Upper lobe of left lung (tissue), 4 donors: ENCODE results near the gene CMIP.

Experiments
- CTCF ChIP-seq, 6 experiments: fragments of 450-650 bp in 4 of 6; fragments of 200-600 bp in 2 of 6; sonication (generic) in 2 of 6; IDR thresholded peaks; one replicate each; pipeline ENCODE4 v1.5.1; 2016 to 2019; ENCODE audit warnings: antibody characterized with exemption in 6 of 6
- EP300 ChIP-seq, 4 donors: sonication (generic); formaldehyde crosslinking; IDR thresholded peaks; one replicate each; pipeline ENCODE4 v1.5.1; 2017; ENCODE audit warnings: antibody characterized with exemption in 4 of 4, control low read depth in 2 of 4
- POLR2A ChIP-seq, 4 donors: fragments of 450-650 bp; IDR thresholded peaks; one replicate each; pipeline ENCODE4 v1.5.1; 2016 to 2017; ENCODE audit warnings: antibody characterized with exemption in 4 of 4, mild to moderate bottlenecking in 2 of 4
- POLR2AphosphoS5 ChIP-seq, 2 donors: sonication (generic); formaldehyde crosslinking; IDR thresholded peaks; one replicate each; pipeline ENCODE4 v1.5.1; 2017; ENCODE audit warnings: antibody characterized with exemption in 2 of 2

DNA sequence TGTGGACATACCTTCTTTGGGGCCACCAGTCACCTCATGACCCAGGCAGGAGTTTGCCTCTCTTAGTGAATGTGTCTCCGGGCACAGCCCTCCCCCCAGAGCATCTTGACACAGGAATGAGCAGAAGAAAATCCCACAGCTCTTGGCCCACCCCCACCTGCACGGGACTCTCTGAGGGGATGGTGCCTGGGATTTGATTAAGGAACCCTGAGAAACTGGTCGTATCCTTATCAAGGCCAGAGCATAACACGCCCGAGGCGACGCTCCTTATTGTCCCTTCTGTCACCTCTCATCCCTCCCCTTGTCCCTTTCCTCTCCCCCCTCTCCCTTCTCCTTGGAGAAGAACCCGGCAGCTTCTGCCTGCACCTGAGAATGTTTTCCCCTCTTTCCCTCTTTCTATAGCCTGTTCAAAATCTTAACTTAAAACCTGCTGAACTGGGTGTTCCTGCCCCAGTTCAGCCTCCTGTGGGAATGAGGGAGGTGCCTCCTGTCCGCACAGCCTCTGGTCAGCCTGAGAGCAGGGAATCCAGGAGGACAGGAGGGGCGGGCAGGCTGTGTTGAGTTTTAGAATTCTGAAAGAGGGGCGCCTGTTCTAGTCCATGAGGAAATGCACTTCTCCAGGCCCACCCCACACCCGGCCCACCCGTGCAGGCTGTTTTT is 193.8 kb downstream of the CMIP start:
- TF ChIP-seq CTCF (IDR thresholded peaks at IDR 0.05) (no peak), POLR2A (IDR thresholded peaks at IDR 0.05) (no peak), POLR2AphosphoS5 (IDR thresholded peaks at IDR 0.05) (no peak), EP300 (IDR thresholded peaks at IDR 0.05) (no peak)
